ENCODE results near the gene TMEM120B.

The TMEM120B gene

DNA sequence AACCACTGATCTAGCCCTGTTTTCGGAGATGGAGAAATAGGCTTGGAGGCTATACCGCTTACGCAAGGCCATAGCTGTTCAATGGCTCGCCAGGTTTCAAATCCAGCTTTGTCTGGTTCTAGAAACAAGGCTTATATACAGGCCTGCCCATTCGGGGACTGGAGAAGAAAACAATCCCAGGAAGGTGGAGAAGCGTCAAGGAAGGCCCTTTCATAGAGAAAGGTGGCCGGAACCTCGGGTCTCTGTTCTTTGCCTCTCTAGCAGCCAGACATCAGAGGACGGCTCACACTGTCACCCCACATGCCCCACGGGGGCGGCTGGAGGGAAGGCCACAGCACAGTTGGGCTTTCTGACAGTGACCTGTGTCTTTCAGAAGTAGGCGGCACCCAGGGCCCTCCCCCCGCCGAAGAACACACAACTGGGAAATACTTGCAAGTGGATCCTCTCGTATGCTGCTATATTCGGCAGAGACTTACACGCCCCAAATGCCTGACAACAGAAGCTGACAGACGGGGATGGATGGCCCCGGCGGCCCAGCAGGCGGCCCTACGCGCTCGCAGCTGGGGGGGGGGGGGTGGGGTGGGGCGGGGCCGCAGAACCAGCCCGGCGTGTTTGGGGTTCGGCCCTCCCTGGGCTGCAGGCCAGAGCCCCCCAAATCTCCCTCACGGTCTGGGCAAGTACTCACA, 86.7 kb downstream of the TMEM120B start:
- Histone ChIP-seq H4K91ac (ENCODE audit: low read length) (peak overlapping the region; percentile 60), H3K36me3 (ENCODE audit: control insufficient read depth in 1 of 2, insufficient read depth in 2 of 2, low read depth in 1 of 2, low read length in 2 of 2) (peaks cover 17 to 32% of the 10 kb centered on the region in 2 experiments), H3K14ac (ENCODE audit: low read length in 2 of 2) (peak overlapping the region in 1 of 2 experiments; percentile 89), H3K4me1 (ENCODE audit: control insufficient read depth, insufficient read depth, low read depth, low read length) (peaks cover 44% of the 10 kb centered on the region), H3K23ac (ENCODE audit: low read length in 2 of 2) (no peak overlapping the region), H3K9me3 (ENCODE audit: control insufficient read depth, low read length) (no peaks in the 10 kb centered on the region), H3K9ac (ENCODE audit: low read length) (peak overlapping the region; percentile 99), H2AFZ (ENCODE audit: low read depth, low read length) (no peak overlapping the region), H3K27me3 (ENCODE audit: control insufficient read depth in 1 of 2, insufficient read depth in 1 of 2, low read length in 2 of 2) (no peaks in the 10 kb centered on the region), H2BK5ac (ENCODE audit: low read depth, low read length, poor library complexity, severe bottlenecking) (no peak overlapping the region), H4K8ac (ENCODE audit: low read length) (peak overlapping the region; percentile 87), H3K79me1 (replicated peaks; ENCODE audit: low read length, poor library complexity, severe bottlenecking) (peaks cover 7% of the 10 kb centered on the region), H3K4me3 (ENCODE audit: insufficient read depth in 1 of 2, low read depth in 1 of 2, low read length in 2 of 2) (peak overlapping the region; percentile 49 to 76), H3K18ac (ENCODE audit: low read depth in 1 of 2, low read length in 2 of 2) (peak overlapping the region; percentile 81 to 94), H2BK15ac (ENCODE audit: low read depth, poor library complexity, severe bottlenecking) (peak overlapping the region; percentile 66), H2BK120ac (ENCODE audit: low read depth, low read length) (peak overlapping the region; percentile 81), H3K4ac (ENCODE audit: low read depth in 1 of 2, low read length in 2 of 2) (peak overlapping the region in 1 of 2 experiments; percentile 99), H3K27ac (ENCODE audit: low read length, poor library complexity, severe bottlenecking) (peak overlapping the region; percentile 92), H2AK5ac (ENCODE audit: low read length, severe bottlenecking) (peak overlapping the region; percentile 43), H3K4me2 (ENCODE audit: low read length, poor library complexity, severe bottlenecking) (peak overlapping the region; percentile 78), H2BK12ac (ENCODE audit: low read length in 2 of 2) (peak overlapping the region in 1 of 2 experiments; percentile 65)
- WGBS = 32% methylated on average over 12 of the region's 30 CpGs
- DNase-seq = peak; percentile 93

DNA sequence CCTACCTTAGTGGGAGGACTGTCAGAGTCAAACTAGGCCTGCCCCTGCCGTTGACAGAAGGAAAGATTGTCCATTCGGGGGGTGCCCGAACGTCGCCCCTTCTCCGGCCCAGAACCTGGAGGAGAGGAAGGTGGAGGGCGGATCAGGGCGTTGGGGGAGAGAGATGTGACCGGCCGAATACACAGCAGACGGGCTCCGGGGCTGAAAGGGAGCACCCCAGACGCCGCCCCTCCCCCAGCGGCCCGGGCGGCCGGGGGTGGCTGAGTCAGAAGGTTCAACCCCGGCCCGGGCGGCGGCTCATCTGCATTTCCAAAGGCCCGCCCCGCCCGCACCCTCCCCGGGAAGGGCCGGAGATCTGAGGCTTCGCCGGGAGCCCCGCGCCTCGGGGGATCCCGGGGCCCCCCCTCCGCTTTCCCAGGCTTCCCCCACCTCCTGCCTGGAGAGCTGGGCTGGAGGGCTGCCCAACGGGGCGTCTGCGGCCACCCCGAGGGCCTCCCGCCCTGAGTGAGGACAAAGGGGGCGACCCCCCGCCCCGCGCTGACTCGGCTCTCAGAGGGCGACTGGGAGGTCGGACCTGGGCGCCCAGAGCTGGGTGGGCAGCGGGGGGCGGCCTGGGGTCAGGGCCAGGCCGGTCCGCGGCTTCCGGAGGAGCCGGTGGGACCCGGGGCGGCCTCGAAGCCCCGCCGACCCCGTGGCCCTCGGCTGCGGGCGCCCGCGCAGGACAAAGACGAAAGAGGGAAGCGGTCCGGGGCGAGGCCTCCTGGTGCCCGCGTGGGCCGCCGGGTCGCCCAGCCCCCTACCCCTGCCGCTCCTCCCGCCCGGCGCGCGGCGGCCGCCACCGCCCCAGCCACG, 87.5 kb downstream of the TMEM120B start:
- Histone ChIP-seq H3K18ac (ENCODE audit: low read depth in 1 of 2, low read length in 2 of 2) (peak overlapping the region; percentile 98), H3K9me3 (ENCODE audit: control insufficient read depth, low read length) (no peaks in the 10 kb centered on the region), H2AK5ac (ENCODE audit: low read length, severe bottlenecking) (peak overlapping the region; percentile 89), H3K14ac (ENCODE audit: low read length in 2 of 2) (peak overlapping the region; percentile 29 to 92), H3K27ac (ENCODE audit: low read length, poor library complexity, severe bottlenecking) (peak overlapping the region; percentile 92), H2BK120ac (ENCODE audit: low read depth, low read length) (peak overlapping the region; percentile 100), H3K4ac (ENCODE audit: low read depth in 1 of 2, low read length in 2 of 2) (peak overlapping the region; percentile 99 to 100), H3K36me3 (ENCODE audit: control insufficient read depth in 1 of 2, insufficient read depth in 2 of 2, low read depth in 1 of 2, low read length in 2 of 2) (peaks cover 16 to 31% of the 10 kb centered on the region in 2 experiments), H3K4me1 (ENCODE audit: control insufficient read depth, insufficient read depth, low read depth, low read length) (peaks cover 38% of the 10 kb centered on the region), H2BK15ac (ENCODE audit: low read depth, poor library complexity, severe bottlenecking) (peak overlapping the region; percentile 100), H3K27me3 (ENCODE audit: control insufficient read depth in 1 of 2, insufficient read depth in 1 of 2, low read length in 2 of 2) (no peaks in the 10 kb centered on the region), H2BK5ac (ENCODE audit: low read depth, low read length, poor library complexity, severe bottlenecking) (peak overlapping the region; percentile 99), H2BK12ac (ENCODE audit: low read length in 2 of 2) (peak overlapping the region in 1 of 2 experiments; percentile 65), H3K4me3 (ENCODE audit: insufficient read depth in 1 of 2, low read depth in 1 of 2, low read length in 2 of 2) (peak overlapping the region; percentile 66 to 76), H4K91ac (ENCODE audit: low read length) (peak overlapping the region; percentile 98), H4K8ac (ENCODE audit: low read length) (peak overlapping the region; percentile 87), H2AFZ (ENCODE audit: low read depth, low read length) (no peak overlapping the region), H3K23ac (ENCODE audit: low read length in 2 of 2) (peak overlapping the region in 1 of 2 experiments; percentile 74), H3K79me1 (replicated peaks; ENCODE audit: low read length, poor library complexity, severe bottlenecking) (peaks cover 7% of the 10 kb centered on the region), H3K4me2 (ENCODE audit: low read length, poor library complexity, severe bottlenecking) (peak overlapping the region; percentile 80), H3K9ac (ENCODE audit: low read length) (peak overlapping the region; percentile 99)
- under 1% methylated on average over 52 of the region's 84 CpGs for WGBS
- DNase-seq = peak; percentile 95

DNA sequence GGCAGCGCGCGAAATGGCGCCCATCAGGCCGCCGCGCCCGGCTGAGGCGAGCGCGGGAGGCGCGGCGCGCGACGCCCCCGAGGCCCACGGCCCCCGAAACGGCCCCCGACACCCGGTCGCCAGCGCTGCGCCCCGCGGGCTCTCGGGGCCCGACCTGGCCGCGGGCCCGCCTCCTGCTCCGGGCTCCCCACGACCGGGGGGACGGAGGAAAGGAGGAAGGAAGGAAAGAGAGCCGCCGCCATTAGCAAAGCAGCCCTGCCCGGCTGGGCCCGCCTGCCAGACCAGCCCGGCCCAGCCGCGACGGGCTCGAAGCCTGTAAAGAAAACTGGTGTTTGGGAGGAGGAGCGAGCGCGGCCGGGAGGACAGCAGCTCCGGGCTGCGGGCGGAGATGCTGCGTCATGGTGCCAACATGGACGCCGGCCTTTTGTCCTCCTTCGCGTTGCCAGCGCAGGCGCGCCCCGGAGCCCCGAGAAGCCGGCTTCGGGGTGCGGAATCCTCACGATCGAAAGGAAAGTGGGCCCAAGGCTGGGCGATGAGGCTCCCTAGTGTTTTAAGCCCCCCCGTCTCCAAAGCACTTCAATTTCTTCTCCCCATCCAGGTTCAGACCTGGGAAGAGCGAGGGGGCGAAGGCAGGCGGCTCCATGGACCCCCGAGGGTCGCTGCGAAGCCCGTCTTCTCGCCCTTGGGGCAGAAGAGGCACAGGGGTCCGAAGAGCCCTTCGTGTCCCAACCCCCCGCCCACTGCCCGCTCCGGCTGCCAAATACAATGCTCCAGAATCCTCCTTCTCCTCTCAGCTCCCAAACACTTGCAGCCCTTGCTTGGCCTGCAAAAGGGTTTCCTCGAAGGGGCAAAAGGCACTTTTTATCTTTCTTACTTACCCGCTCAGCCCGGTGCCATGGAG, 88.4 kb downstream of the TMEM120B start:
- peak overlapping the region; percentile 99 for H3K9ac ChIP-seq (ENCODE audit: low read length)
- peak overlapping the region; percentile 98 for H3K18ac ChIP-seq (ENCODE audit: low read depth in 1 of 2, low read length in 2 of 2)
- peak overlapping the region; percentile 99 to 100 for H3K4ac ChIP-seq (ENCODE audit: low read depth in 1 of 2, low read length in 2 of 2)
- H4K91ac ChIP-seq (ENCODE audit: low read length) = peak overlapping the region; percentile 98
- peak overlapping the region; percentile 93 for H2BK5ac ChIP-seq (ENCODE audit: low read depth, low read length, poor library complexity, severe bottlenecking)
- H2BK15ac ChIP-seq (ENCODE audit: low read depth, poor library complexity, severe bottlenecking) = peak overlapping the region; percentile 100
- peak overlapping the region; percentile 99 for H3K27ac ChIP-seq (ENCODE audit: low read length, poor library complexity, severe bottlenecking)
- H3K9me3 ChIP-seq (ENCODE audit: control insufficient read depth, low read length) = no peaks in the 10 kb centered on the region
- peak overlapping the region; percentile 75 for H3K4me2 ChIP-seq (ENCODE audit: low read length, poor library complexity, severe bottlenecking)
- H3K27me3 ChIP-seq (ENCODE audit: control insufficient read depth in 1 of 2, insufficient read depth in 1 of 2, low read length in 2 of 2) = no peaks in the 10 kb centered on the region
- no peak overlapping the region for H2AFZ ChIP-seq (ENCODE audit: low read depth, low read length)
- H3K79me1 ChIP-seq (replicated peaks; ENCODE audit: low read length, poor library complexity, severe bottlenecking) = peaks cover 5% of the 10 kb centered on the region
- H3K4me1 ChIP-seq (ENCODE audit: control insufficient read depth, insufficient read depth, low read depth, low read length) = peaks cover 33% of the 10 kb centered on the region
- H3K14ac ChIP-seq (ENCODE audit: low read length in 2 of 2) = peak overlapping the region; percentile 71 to 98
- peak; percentile 86 for DNase-seq
- peak overlapping the region; percentile 100 for H2BK120ac ChIP-seq (ENCODE audit: low read depth, low read length)
- peak overlapping the region; percentile 97 for H2AK5ac ChIP-seq (ENCODE audit: low read length, severe bottlenecking)
- H3K36me3 ChIP-seq (ENCODE audit: control insufficient read depth in 1 of 2, insufficient read depth in 2 of 2, low read depth in 1 of 2, low read length in 2 of 2) = peaks cover 12 to 25% of the 10 kb centered on the region in 2 experiments
- H3K23ac ChIP-seq (ENCODE audit: low read length in 2 of 2) = peak overlapping the region; percentile 79 to 90
- peak overlapping the region in 1 of 2 experiments; percentile 47 for H2BK12ac ChIP-seq (ENCODE audit: low read length in 2 of 2)
- WGBS = under 1% methylated on average over 60 of the region's 86 CpGs
- H4K8ac ChIP-seq (ENCODE audit: low read length) = peak overlapping the region; percentile 85
- peak overlapping the region; percentile 66 to 85 for H3K4me3 ChIP-seq (ENCODE audit: insufficient read depth in 1 of 2, low read depth in 1 of 2, low read length in 2 of 2)

Data from mesenchymal stem cell (in vitro differentiated cells and primary cell).